ENCODE data around the gene EFHC1. TPM values are rescaled to one million over a fixed set of nuclear protein-coding genes. Genes with fewer than 3 reads are reported as not detected.

The EFHC1 gene
- total and polyA plus RNA-seq, 3 donors from 2014 or later, result 41.8 to 133 (median 62.9) TPM

DNA sequence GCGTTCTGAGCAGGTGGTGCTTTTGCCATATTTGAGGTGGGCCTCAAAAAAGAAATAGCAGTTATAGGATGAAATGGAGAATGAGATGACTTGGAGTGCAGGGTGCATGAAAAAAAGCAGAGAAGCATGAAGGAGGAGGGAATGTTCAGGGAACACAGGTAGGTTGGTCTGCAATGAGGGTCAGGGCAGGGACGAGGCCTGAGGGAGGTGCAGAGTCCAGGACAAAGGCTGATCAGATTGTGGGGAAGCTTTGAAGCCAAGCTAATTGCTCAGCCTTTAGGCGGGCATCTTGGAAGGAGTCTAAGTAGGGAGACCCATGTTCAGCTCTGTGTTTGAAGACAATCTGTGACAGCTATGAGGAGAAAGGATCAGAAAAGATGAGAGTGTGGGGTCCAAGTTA lies 144.7 kb downstream of the EFHC1 start:
- H3K9me3 ChIP-seq, result no peaks in the 10 kb centered on the region
- no peak for DNase-seq
- intact Hi-C loops (cut with DNase I; ENCODE audit: low total_unique reads), result no loop called here
- H3K27ac ChIP-seq, result no peak overlapping the region
- 90 to 92% methylated on average over 3 of the region's 3 CpGs for WGBS, 2 donors
- no peak overlapping the region for H3K4me3 ChIP-seq
- TF ChIP-seq, protein P1, sequence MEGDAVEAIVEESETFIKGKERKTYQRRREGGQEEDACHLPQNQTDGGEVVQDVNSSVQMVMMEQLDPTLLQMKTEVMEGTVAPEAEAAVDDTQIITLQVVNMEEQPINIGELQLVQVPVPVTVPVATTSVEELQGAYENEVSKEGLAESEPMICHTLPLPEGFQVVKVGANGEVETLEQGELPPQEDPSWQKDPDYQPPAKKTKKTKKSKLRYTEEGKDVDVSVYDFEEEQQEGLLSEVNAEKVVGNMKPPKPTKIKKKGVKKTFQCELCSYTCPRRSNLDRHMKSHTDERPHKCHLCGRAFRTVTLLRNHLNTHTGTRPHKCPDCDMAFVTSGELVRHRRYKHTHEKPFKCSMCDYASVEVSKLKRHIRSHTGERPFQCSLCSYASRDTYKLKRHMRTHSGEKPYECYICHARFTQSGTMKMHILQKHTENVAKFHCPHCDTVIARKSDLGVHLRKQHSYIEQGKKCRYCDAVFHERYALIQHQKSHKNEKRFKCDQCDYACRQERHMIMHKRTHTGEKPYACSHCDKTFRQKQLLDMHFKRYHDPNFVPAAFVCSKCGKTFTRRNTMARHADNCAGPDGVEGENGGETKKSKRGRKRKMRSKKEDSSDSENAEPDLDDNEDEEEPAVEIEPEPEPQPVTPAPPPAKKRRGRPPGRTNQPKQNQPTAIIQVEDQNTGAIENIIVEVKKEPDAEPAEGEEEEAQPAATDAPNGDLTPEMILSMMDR (IDR thresholded peaks at IDR 0.05), result no peak
- TF ChIP-seq POLR2A (IDR thresholded peaks at IDR 0.05), result no peak
- no peaks in the 10 kb centered on the region for H3K27me3 ChIP-seq
- no peaks in the 10 kb centered on the region for H3K36me3 ChIP-seq (ENCODE audit: low read depth, missing control alignments)
- H3K4me1 ChIP-seq, result peaks cover 21% of the 10 kb centered on the region

DNA sequence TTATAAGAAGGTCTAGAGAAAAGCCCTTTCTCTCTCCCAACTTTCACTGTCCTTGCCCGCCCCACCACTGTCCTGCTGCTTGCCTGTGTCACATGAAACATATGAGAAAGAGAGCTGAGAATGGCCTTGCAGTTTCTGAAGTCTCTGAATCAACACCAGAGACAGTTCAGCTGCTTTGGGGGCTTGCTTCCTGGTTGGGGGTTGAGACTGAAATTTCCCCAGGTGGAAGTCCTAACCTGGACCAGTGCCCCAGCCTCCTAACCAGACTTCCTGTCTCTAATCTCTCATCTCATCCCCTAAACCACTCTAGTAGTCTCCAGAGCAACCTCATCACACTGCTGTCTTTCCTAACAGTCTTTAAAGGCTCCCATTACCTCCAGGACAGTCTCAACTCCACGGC lies 146.1 kb downstream of the EFHC1 start:
- H3K27ac ChIP-seq, result no peak overlapping the region

DNA sequence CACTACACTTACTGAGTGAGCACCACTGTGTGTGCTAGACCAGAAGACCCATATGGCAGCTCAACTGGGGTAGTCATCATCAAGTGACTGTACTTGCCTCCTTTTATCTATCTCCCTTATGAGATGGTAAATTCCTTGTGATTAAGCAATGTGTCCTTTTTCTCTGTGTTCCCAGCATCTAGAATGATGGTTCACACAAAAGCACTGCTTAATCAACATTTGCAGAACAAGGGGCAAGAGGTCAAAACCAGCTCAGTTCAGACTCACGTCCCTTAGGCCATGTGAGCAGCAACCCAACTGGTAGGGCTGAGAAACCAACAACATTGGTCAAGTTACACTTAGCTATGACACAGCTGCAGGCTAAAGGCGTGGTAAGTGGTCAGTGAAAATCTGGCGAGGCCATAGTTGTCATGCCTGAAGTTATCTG lies 146.7 kb downstream of the EFHC1 start:
- no peak overlapping the region for H3K4me3 ChIP-seq
- no peak overlapping the region for H3K27ac ChIP-seq
- no peaks in the 10 kb centered on the region for H3K9me3 ChIP-seq
- DNase-seq, result no peak
- no peaks in the 10 kb centered on the region for H3K27me3 ChIP-seq
- WGBS, 2 donors, result 71 to 74% methylated on average over 3 of the region's 3 CpGs
- H3K36me3 ChIP-seq (ENCODE audit: low read depth, missing control alignments), result no peaks in the 10 kb centered on the region
- H3K4me1 ChIP-seq, result peaks cover 34% of the 10 kb centered on the region
- intact Hi-C loops (cut with DNase I; ENCODE audit: low total_unique reads), result no loop called here
- TF ChIP-seq, protein P1 (IDR thresholded peaks at IDR 0.05), result no peak
- no peak for TF ChIP-seq POLR2A (IDR thresholded peaks at IDR 0.05)

More for the DNA sequence above, 146.1 kb downstream of the EFHC1 start:
- no peaks in the 10 kb centered on the region for H3K9me3 ChIP-seq
- peaks cover 34% of the 10 kb centered on the region for H3K4me1 ChIP-seq
- no peaks in the 10 kb centered on the region for H3K36me3 ChIP-seq (ENCODE audit: low read depth, missing control alignments)
- no peak for TF ChIP-seq POLR2A (IDR thresholded peaks at IDR 0.05)
- TF ChIP-seq, protein P1 (IDR thresholded peaks at IDR 0.05), result no peak
- no peaks in the 10 kb centered on the region for H3K27me3 ChIP-seq
- intact Hi-C loops (cut with DNase I; ENCODE audit: low total_unique reads), result no loop called here
- DNase-seq, result no peak
- WGBS, 2 donors, result 92 to 95% methylated on average over 2 of the region's 2 CpGs
- H3K4me3 ChIP-seq, result no peak overlapping the region

DNA sequence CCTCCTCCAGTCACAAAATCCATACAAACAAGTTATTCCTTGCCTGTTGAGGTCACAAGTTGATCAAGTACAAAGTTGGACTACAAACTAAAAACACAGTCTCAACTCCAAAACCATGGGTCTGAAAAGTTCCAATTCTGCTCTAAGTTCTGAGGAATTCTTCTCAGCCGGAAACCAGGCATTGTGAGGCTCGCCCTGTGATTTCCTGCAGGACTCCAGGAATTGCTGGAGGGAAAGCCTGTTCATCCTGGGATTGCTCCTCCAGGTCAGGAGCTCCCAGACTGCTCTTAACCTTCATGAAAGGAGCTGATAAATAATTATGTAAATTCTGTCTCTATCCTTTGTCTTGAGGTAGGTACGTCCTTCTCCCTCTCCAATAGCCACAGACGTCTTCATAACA lies 148.2 kb downstream of the EFHC1 start:
- H3K27ac ChIP-seq, result peak overlapping the region in 1 of 2 donors; percentile 48
- H3K9me3 ChIP-seq, result no peaks in the 10 kb centered on the region
- no peak overlapping the region for H3K4me3 ChIP-seq
- TF ChIP-seq, protein P1 (IDR thresholded peaks at IDR 0.05), result no peak
- TF ChIP-seq POLR2A (IDR thresholded peaks at IDR 0.05), result no peak
- H3K27me3 ChIP-seq, result no peaks in the 10 kb centered on the region
- H3K36me3 ChIP-seq (ENCODE audit: low read depth, missing control alignments), result no peaks in the 10 kb centered on the region
- peaks cover 43% of the 10 kb centered on the region for H3K4me1 ChIP-seq
- DNase-seq, result no peak
- WGBS, 2 donors, result 56 to 67% methylated on average over 4 of the region's 4 CpGs
- intact Hi-C loops (cut with DNase I; ENCODE audit: low total_unique reads), result no loop called here

DNA sequence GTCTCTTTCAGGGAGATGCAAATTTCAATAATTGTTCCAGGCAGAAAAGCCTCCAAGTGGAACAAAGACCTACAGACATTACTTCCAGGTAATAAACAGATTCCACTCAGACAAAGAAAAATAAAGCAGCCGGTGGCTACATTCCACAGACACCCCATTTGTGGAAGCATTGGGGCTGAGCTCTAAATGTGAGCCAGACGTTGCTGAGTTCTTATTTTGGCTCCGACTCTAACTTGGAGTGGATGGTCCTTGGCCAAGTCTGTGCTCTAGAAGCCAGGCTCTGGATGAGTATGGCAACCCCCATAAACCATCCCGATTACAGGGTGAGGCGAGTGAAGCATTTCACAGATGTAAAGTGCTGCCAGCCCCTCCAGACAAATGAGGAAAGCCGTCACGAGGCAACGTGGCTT lies 150.2 kb downstream of the EFHC1 start:
- DNase-seq, result peak; percentile 23
- Histone ChIP-seq H3K4me3 (no peak overlapping the region), H3K36me3 (ENCODE audit: low read depth, missing control alignments) (no peaks in the 10 kb centered on the region), H3K27ac (peak overlapping the region in 1 of 2 donors; percentile 56), H3K4me1 (peaks cover 58% of the 10 kb centered on the region), H3K27me3 (no peaks in the 10 kb centered on the region), H3K9me3 (no peaks in the 10 kb centered on the region)
- no peak for TF ChIP-seq POLR2A (IDR thresholded peaks at IDR 0.05)
- TF ChIP-seq, protein P1 (IDR thresholded peaks at IDR 0.05), result no peak
- 49 to 74% methylated on average over 8 of the region's 8 CpGs for WGBS, 2 donors
- intact Hi-C loops (cut with DNase I; ENCODE audit: low total_unique reads), result loop anchor here (10.0 kb wide), 2 partner anchors 55 to 145 kb away; partner anchors contain the start of gene EFHC1
